Suprapubic skin (tissue), 4 donors: ENCODE data around the gene PHLDA3. TPM values are rescaled to one million over a fixed set of nuclear protein-coding genes. Genes with fewer than 3 reads are reported as not detected.
A peak's percentile ranks its signal among the peaks of the same experiment; 100 is the strongest.
"Not testable (repeated sequence)": the region's sequence is repeated elsewhere in the genome, so short reads cannot be mapped to it uniquely, and the experiment has no call there.

ENCODE experiments used
- DNase-seq, 2 donors: peaks; one replicate each; pipeline ENCODE4 v3.0.0-alpha.2; 2019; ENCODE audit warnings: low spot score in 2 of 2
- H3K27ac ChIP-seq: fragments of 200-600 bp; sonication (generic); one replicate; pipeline ENCODE4 v1.5.1; 2019
- H3K27me3 ChIP-seq: fragments of 200-600 bp; sonication (generic); one replicate; pipeline ENCODE4 v1.5.1; 2019
- H3K36me3 ChIP-seq: fragments of 200-600 bp; sonication (generic); one replicate; pipeline ENCODE4 v1.5.1; 2019
- H3K4me1 ChIP-seq: fragments of 200-600 bp; sonication (generic); one replicate; pipeline ENCODE4 v1.5.1; 2019
- H3K4me3 ChIP-seq: fragments of 200-600 bp; sonication (generic); one replicate; pipeline ENCODE4 v1.5.1; 2019; ENCODE audit warnings: mild to moderate bottlenecking
- H3K9me3 ChIP-seq: fragments of 200-600 bp; sonication (generic); one replicate; pipeline ENCODE4 v1.5.1; 2019
- EP300 ChIP-seq: sonication (generic); formaldehyde crosslinking; IDR thresholded peaks from one replicate; pipeline ENCODE4 v1.6.1; 2017; ENCODE audit warnings: antibody characterized with exemption
- POLR2A ChIP-seq, 2 donors: fragments of 450-650 bp; IDR thresholded peaks; one replicate each; pipeline ENCODE4 v1.6.1; 2017; ENCODE audit warnings: antibody characterized with exemption in 2 of 2, mild to moderate bottlenecking in 2 of 2, moderate library complexity in 2 of 2
- POLR2AphosphoS5 ChIP-seq, 3 donors: sonication (generic); formaldehyde crosslinking; IDR thresholded peaks; one replicate each; pipeline ENCODE4 v1.6.1; 2017; ENCODE audit warnings: antibody characterized with exemption in 3 of 3
- WGBS: methylation state at CpG from one replicate; pipeline ENCODE4 v1.1.5; 2018; 5-methylcytosine and 5-hydroxymethylcytosine counted together
- total RNA-seq, 4 donors: library from RNA; depleted of rRNA; stranded (reverse); fragments of >200 nt; gene quantifications; one replicate each; pipeline ENCODE4 v1.1.0, GENCODE V29; 2016
- TF ChIP-seq, protein P1 (sequence below), 2 donors: fragments of 200-600 bp in 1 of 2; fragments of 450-650 bp in 1 of 2; sonication (generic) in 1 of 2; IDR thresholded peaks; one replicate each; pipeline ENCODE4 v1.5.1; 2016 to 2019; ENCODE audit warnings: antibody characterized with exemption in 2 of 2, mild to moderate bottlenecking in 1 of 2, moderate library complexity in 1 of 2

The PHLDA3 gene
- total RNA-seq, 4 donors from 2014 or later = 31.5 to 61.1 (median 44.5) TPM

DNA sequence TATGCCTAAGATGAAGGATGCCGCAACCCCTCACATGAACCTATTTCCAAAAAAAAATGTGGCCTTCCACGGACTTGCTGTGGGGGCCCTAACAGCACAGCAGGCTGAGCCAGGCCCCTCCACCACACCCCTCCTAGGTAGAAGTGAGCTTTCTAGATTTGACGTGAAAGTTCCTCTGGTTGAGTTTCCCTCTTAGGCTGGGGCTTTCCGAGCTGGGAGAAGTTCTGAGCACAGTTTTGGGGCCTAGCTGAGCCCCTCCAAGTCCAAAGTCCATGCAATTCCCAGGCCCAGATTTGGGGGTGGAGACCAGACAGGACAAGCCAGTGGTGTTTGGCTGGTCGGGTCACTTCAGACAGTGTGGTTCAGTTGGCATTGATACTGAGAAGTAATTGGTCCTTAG is 13.8 kb upstream of the PHLDA3 start:
- H3K4me1 ChIP-seq = peaks cover 44% of the 10 kb centered on the region
- WGBS = 67% methylated on average over 3 of the region's 5 CpGs
- TF ChIP-seq, protein P1, sequence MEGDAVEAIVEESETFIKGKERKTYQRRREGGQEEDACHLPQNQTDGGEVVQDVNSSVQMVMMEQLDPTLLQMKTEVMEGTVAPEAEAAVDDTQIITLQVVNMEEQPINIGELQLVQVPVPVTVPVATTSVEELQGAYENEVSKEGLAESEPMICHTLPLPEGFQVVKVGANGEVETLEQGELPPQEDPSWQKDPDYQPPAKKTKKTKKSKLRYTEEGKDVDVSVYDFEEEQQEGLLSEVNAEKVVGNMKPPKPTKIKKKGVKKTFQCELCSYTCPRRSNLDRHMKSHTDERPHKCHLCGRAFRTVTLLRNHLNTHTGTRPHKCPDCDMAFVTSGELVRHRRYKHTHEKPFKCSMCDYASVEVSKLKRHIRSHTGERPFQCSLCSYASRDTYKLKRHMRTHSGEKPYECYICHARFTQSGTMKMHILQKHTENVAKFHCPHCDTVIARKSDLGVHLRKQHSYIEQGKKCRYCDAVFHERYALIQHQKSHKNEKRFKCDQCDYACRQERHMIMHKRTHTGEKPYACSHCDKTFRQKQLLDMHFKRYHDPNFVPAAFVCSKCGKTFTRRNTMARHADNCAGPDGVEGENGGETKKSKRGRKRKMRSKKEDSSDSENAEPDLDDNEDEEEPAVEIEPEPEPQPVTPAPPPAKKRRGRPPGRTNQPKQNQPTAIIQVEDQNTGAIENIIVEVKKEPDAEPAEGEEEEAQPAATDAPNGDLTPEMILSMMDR (IDR thresholded peaks at IDR 0.05) = no peak
- TF ChIP-seq POLR2A (IDR thresholded peaks at IDR 0.05) = no peak
- TF ChIP-seq POLR2AphosphoS5 (IDR thresholded peaks at IDR 0.05) = no peak
- TF ChIP-seq EP300 = no peak
- DNase-seq = no peak
- peaks cover 39% of the 10 kb centered on the region for H3K36me3 ChIP-seq
- no peak overlapping the region for H3K27ac ChIP-seq
- no peak overlapping the region for H3K4me3 ChIP-seq
- H3K27me3 ChIP-seq = no peaks in the 10 kb centered on the region
- no peaks in the 10 kb centered on the region for H3K9me3 ChIP-seq

DNA sequence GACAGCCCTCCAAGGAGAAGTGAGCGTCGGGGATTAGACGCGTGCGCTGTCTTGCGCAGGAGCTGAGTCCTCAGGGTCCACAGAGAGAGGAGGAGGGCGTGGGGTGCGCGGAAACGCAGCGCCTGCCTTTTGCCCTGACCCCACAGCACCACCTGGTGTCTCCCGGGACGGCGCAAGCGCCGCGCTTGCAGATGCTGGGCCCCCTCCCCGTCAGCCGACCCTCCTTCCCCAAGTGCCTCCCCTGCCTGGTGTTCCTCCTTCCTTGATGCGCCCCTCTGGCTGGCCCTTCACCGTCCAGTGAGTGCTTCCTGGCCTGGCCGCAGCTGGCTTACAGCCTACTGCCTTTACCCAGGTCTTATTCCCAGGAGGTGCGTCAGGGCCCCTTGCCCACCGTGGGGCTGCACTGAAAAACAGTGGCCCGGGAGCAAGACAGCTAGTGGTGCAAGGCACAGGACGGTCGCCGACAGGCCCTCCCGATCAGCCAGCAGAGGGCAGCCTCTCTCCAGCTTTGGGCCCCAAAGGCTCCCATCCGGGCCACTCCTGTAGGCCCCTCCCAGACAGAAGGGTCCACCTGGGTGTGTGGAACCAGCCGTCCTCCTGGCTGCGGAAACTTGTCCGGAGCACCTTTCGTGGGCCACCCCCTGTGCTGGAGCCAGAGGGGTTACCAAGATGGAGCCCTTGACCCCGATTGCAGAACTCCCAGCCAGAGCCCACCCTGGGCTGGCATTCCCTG is 12.9 kb upstream of the PHLDA3 start:
- DNase-seq = peak; percentile 93
- H3K4me3 ChIP-seq = peak overlapping the region; percentile 40
- TF ChIP-seq POLR2AphosphoS5 (IDR thresholded peaks at IDR 0.05) (no peak), POLR2A (IDR thresholded peaks at IDR 0.05) (no peak), EP300 (no peak)
- TF ChIP-seq, protein P1 (IDR thresholded peaks at IDR 0.05) = peak; percentile 85 to 88
- peaks cover 50% of the 10 kb centered on the region for H3K4me1 ChIP-seq
- WGBS = 9% methylated on average over 23 of the region's 35 CpGs
- no peaks in the 10 kb centered on the region for H3K9me3 ChIP-seq
- H3K27me3 ChIP-seq = no peaks in the 10 kb centered on the region
- H3K27ac ChIP-seq = no peak overlapping the region
- H3K36me3 ChIP-seq = peaks cover 31% of the 10 kb centered on the region

DNA sequence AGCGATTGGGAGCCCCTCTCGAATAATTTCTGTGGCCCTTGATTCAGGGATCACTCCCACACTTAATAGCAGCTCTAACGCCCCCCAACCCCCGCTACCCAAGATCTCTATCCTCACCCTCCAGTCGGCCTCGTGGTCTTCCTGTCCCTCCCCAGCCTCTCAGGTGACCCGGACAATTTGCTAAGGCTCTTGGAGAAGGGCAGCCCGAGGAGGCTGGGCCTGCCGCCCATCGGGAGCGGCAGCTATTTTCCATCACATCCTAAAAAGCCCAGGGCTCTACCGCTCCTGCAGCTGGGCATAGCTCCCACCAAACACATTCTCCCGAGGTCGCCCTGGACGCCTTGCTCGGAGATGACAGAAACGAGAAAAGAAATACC is 12.0 kb upstream of the PHLDA3 start:
- no peaks in the 10 kb centered on the region for H3K27me3 ChIP-seq
- peaks cover 26% of the 10 kb centered on the region for H3K36me3 ChIP-seq
- no peak for TF ChIP-seq POLR2A (IDR thresholded peaks at IDR 0.05)
- no peak for TF ChIP-seq EP300
- TF ChIP-seq POLR2AphosphoS5 (IDR thresholded peaks at IDR 0.05) = no peak
- TF ChIP-seq, protein P1 (IDR thresholded peaks at IDR 0.05) = no peak
- 4% methylated on average over 15 of the region's 17 CpGs for WGBS
- DNase-seq = no peak
- H3K4me3 ChIP-seq = peak overlapping the region; percentile 40
- H3K9me3 ChIP-seq = no peaks in the 10 kb centered on the region
- H3K4me1 ChIP-seq = peaks cover 60% of the 10 kb centered on the region
- peak overlapping the region; percentile 73 for H3K27ac ChIP-seq

DNA sequence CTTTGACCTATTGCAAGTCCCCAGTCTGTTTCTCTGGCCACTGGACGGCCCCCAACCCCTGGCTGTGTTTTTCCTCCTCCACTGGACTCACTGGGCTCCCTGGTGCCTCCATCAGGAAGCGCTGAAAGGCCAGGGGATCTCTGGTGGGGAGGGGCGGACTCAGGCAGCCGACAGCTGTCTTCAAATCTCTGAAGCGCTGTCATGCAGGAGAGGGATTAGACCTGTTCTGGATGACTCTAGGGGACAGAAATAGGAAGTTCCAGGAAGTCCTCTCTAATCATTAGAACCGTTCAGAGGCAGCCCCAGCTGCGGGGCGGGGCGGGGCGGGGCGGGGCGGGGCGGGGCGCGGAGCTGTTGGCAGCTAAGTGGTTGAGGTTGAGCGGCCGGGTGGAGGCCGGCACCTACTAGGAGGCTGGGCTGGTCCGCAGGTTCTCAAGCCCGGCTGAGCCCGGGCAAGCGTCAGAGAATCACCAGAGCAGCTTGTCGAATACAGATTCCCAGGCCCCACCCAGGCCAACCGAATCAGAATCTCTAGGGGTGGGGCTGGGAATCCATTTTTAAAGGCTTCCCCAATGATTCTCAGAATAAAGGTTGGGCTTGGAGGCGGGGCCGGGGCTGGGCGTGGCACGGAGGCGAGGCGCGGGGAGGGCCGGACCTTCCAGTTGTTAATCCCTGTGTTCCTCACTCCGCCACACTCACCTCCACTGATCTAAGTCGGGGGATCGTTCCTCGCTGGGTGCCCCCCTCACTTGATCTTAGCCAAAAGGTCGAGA is 11.4 kb upstream of the PHLDA3 start:
- no peaks in the 10 kb centered on the region for H3K27me3 ChIP-seq
- peaks cover 20% of the 10 kb centered on the region for H3K36me3 ChIP-seq
- H3K4me3 ChIP-seq = peak overlapping the region; percentile 40
- peaks cover 65% of the 10 kb centered on the region for H3K4me1 ChIP-seq
- DNase-seq = peak; percentile 91 to 93
- WGBS = 4% methylated on average over 17 of the region's 37 CpGs
- no peaks in the 10 kb centered on the region for H3K9me3 ChIP-seq
- TF ChIP-seq, protein P1 (IDR thresholded peaks at IDR 0.05) = no peak
- TF ChIP-seq EP300 (no peak), POLR2AphosphoS5 (IDR thresholded peaks at IDR 0.05) (no peak), POLR2A (IDR thresholded peaks at IDR 0.05) (peak in 1 of 2 donors; percentile 8)
- H3K27ac ChIP-seq = peak overlapping the region; percentile 73

DNA sequence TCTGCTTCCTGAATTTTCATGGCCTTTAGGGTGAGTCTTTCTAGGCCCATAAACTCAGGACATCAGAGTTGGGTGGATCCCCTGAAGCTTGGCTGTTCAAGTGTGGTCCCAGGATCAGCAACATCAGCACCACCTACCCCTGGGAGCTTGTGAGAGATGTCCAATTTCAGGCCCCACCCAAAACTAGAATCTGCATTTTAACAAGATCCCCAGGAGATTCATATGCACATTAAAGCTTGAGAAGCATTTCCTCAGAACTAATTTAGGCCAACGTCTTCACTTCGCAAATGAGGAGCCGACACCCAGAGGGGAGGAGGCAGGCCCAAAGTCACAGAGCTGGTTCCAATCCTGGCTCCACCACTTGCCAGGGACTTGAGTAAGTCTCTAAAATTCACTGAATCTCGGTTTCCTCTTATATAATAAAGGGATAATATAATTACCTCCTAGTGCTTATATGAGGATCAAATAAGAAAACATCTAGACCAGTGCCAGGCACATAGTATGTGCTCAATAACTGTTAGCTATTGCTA is 10.3 kb upstream of the PHLDA3 start:
- Histone ChIP-seq H3K36me3 (peaks cover 10% of the 10 kb centered on the region), H3K9me3 (no peaks in the 10 kb centered on the region), H3K4me3 (no peak overlapping the region), H3K4me1 (peaks cover 65% of the 10 kb centered on the region), H3K27me3 (no peaks in the 10 kb centered on the region), H3K27ac (peak overlapping the region; percentile 73)
- 31% methylated on average over 4 of the region's 4 CpGs for WGBS
- no peak for DNase-seq
- no peak for TF ChIP-seq POLR2AphosphoS5 (IDR thresholded peaks at IDR 0.05)
- no peak for TF ChIP-seq POLR2A (IDR thresholded peaks at IDR 0.05)
- no peak for TF ChIP-seq EP300
- TF ChIP-seq, protein P1 (IDR thresholded peaks at IDR 0.05) = no peak

DNA sequence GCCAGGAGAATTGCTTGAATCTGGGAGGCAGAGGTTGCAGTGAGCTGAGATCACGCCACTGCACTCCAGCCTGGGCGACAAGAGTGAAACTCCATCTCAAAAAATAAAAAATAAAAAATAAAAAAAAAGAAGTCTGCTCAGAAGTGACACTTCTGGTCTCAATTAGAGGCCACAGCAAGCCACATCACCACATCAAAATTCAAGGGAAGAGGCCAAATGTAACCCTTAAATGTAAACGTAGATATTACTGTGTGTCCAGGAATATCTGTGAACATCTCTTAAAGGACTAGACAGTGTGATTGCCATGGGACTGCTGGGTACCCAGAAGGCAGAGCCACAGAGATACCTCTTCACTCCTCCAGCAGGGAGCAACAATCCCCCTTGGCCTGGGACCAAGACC is 9.7 kb upstream of the PHLDA3 start:
- H3K27me3 ChIP-seq, H3K36me3 ChIP-seq, H3K9me3 ChIP-seq, DNase-seq, H3K4me3 ChIP-seq: not testable (repeated sequence)
- Histone ChIP-seq H3K27ac (peak overlapping the region; percentile 73), H3K4me1 (peaks cover 65% of the 10 kb centered on the region)
- WGBS = 65% methylated on average over 3 of the region's 3 CpGs
